Measurements from ENCODE around the gene KLHL28.

DNA sequence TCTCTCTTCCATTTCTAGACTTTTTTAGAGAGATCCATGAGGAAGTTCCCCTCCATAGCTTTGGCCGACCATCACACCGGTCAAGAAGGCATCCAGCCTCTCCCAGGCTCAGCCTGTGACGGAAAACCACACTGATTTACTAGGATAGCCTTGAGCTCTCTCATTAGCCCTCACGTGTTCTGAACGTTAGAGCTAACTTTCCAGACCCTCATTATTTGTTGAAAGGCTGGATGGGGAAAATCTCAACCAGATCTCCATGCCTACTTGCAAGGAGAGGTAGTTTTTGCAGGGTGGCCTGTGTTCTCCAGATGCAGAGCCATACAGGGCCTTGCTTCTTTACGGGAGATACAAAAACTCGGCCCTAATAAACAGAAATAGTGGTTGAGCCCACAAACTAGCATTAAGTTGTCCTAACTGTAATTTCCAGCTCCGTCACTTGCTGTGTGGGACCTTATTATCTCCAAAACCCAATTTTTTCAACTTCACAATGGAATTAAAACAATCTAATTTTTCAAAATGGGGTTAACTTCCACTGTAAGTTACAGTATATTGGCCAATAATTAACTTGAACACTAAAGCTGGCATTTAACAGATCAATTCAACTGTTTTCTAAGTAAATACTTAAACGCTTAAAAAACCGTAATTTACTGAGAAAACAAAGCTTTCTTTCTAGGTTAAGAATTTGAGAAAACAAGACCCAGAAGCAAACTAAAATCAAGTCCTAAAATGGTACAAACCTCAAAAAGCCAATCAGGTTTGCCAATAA is 65.3 kb downstream of the KLHL28 start:
- TF ChIP-seq POLR2A (IDR thresholded peaks at IDR 0.05; ENCODE audit: low read depth, low read length) (no peak), EZH2 (IDR thresholded peaks at IDR 0.05; ENCODE audit: borderline replicate concordance, low read depth, low read length, severe bottlenecking) (no peak)

Data from endothelial cell of umbilical vein (primary cell).